GM13977 (cell line): ENCODE results near the gene GPR132.

Source experiments
- DNase-seq: peaks from one replicate; pipeline ENCODE4 v3.0.0; 2012; ENCODE audit warnings: low spot score
- CTCF ChIP-seq: IDR thresholded peaks from 2 replicates; pipeline ENCODE4 v1.5.1; 2012; ENCODE audit warnings: mild to moderate bottlenecking, control low read depth; ENCODE audit not compliant: insufficient read depth; ENCODE audit errors: extremely low read depth, missing control alignments
- in situ Hi-C: fragments of 300-500 bp; cut with MboI; formaldehyde crosslinking; loops from one replicate; pipeline ENCODE4 v1.12.0; 2022; ENCODE audit warnings: low sequenced_read_pairs, low pct_unique_long_range_greater_than_20kb, mixed read lengths, inconsistent platforms; ENCODE audit not compliant: unreplicated experiment

Gene GPR132

GRCh38 chr14:105102893-105103292 lies 37.7 kb upstream of the GPR132 start:
- TF ChIP-seq CTCF, result no peak
- DNase-seq, result no peak
- in situ Hi-C loops, result loop anchor here (25.0 kb wide), 1 partner anchor 409 kb away; no protein-coding TSS in a partner anchor

- no peak for TF ChIP-seq CTCF
- in situ Hi-C loops, result loop anchor here (25.0 kb wide), 1 partner anchor 410 kb away; no protein-coding TSS in a partner anchor
- DNase-seq, result no peak
Measured at GRCh38 chr14:105102361-105102870, 37.2 kb upstream of the GPR132 start.

GRCh38 chr14:105100910-105101309 lies 35.7 kb upstream of the GPR132 start:
- in situ Hi-C loops, result loop anchor here (25.0 kb wide), 1 partner anchor 411 kb away; no protein-coding TSS in a partner anchor
- TF ChIP-seq CTCF, result no peak
- no peak for DNase-seq

GRCh38 chr14:105099778-105100177 lies 34.5 kb upstream of the GPR132 start:
- TF ChIP-seq CTCF, result no peak
- DNase-seq, result no peak
- in situ Hi-C loops, result loop anchor here (25.0 kb wide), 1 partner anchor 413 kb away; no protein-coding TSS in a partner anchor

- no peak for DNase-seq
- TF ChIP-seq CTCF, result no peak
- in situ Hi-C loops, result no loop called here
Measured at GRCh38 chr14:105098316-105098715, 33.1 kb upstream of the GPR132 start.

- no peak for DNase-seq
- TF ChIP-seq CTCF, result no peak
- in situ Hi-C loops, result no loop called here
Measured at GRCh38 chr14:105097794-105098127, 32.5 kb upstream of the GPR132 start.
